GM12891 (cell line): Measurements from ENCODE around the gene UBASH3A.

Experiments used
- POLR2A ChIP-seq: IDR thresholded peaks from 2 replicates; pipeline ENCODE4 v1.6.1; 2011; ENCODE audit warnings: low read depth, low read length, control low read depth
- POLR2AphosphoS5 ChIP-seq: IDR thresholded peaks from 2 replicates; pipeline ENCODE4 v1.6.1; 2011; ENCODE audit warnings: low read depth, low read length, control low read depth
- TAF1 ChIP-seq: IDR thresholded peaks from 2 replicates; pipeline ENCODE4 v1.6.1; 2011; ENCODE audit warnings: low read depth, low read length, control low read depth

DNA sequence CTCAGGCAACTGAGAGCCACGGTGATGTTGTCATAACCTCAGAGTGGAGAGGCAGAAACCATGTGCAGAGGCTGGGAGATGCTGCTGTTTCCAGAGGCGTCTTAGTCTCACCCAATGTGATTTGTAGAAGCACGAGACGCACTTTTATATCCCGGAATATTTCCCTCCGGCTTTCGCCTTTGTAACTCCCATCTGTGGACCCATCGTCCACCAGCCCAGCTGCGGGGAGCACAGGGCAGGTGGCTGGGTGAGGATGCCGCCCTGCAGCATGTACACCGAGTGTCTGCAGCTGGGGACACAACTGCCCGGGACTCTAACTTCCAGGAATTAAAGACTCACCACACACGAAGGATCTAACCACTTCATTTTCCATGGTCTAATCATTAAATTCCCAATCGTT is 43.5 kb downstream of the UBASH3A start:
- TF ChIP-seq POLR2A (no peak), POLR2AphosphoS5 (no peak), TAF1 (no peak)
